ENCODE measurements around the gene SLC7A7.
"Not testable (repeated sequence)": the region's sequence is repeated elsewhere in the genome, so short reads cannot be mapped to it uniquely, and the experiment has no call there.

DNA sequence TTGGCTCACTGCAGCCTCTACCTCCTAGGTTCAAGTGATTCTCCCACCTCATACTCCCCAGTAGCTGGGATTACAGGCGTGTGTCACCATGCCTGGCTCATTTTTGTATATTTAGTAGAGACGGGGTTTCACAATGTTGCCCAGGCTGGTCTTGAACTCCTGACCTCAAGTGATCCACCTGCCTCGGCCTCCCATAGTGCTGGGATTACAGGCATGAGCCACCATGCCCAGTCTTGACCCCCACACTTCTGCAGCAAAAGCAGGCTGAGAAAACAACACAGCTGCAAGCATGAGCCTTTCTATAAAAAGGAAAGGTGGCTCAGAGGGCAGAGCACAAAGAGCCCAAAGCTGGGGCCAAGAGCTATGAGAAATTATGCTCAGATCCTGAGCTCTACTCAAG, 45.1 kb upstream of the SLC7A7 start:
- TF ChIP-seq, protein P1, sequence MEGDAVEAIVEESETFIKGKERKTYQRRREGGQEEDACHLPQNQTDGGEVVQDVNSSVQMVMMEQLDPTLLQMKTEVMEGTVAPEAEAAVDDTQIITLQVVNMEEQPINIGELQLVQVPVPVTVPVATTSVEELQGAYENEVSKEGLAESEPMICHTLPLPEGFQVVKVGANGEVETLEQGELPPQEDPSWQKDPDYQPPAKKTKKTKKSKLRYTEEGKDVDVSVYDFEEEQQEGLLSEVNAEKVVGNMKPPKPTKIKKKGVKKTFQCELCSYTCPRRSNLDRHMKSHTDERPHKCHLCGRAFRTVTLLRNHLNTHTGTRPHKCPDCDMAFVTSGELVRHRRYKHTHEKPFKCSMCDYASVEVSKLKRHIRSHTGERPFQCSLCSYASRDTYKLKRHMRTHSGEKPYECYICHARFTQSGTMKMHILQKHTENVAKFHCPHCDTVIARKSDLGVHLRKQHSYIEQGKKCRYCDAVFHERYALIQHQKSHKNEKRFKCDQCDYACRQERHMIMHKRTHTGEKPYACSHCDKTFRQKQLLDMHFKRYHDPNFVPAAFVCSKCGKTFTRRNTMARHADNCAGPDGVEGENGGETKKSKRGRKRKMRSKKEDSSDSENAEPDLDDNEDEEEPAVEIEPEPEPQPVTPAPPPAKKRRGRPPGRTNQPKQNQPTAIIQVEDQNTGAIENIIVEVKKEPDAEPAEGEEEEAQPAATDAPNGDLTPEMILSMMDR (tag by site-specific recombination; IDR thresholded peaks at IDR 0.05), result not testable (repeated sequence)
- TF ChIP-seq ZNF561 (tag by site-specific recombination; IDR thresholded peaks at IDR 0.05; ENCODE audit: borderline replicate concordance); GLI2 (tag by site-specific recombination; IDR thresholded peaks at IDR 0.05; ENCODE audit: borderline replicate concordance, low read depth); TRIM28 (IDR thresholded peaks at IDR 0.05; ENCODE audit: borderline replicate concordance, low read length); ZNF23 (tag by site-specific recombination; IDR thresholded peaks at IDR 0.05; ENCODE audit: borderline replicate concordance); ZNF596 (tag by site-specific recombination; IDR thresholded peaks at IDR 0.05); HOXC10 (CRISPR knock-in tag; IDR thresholded peaks at IDR 0.05); REST (tag by site-specific recombination; IDR thresholded peaks at IDR 0.05): not testable (repeated sequence)
- TF ChIP-seq, protein P2, sequence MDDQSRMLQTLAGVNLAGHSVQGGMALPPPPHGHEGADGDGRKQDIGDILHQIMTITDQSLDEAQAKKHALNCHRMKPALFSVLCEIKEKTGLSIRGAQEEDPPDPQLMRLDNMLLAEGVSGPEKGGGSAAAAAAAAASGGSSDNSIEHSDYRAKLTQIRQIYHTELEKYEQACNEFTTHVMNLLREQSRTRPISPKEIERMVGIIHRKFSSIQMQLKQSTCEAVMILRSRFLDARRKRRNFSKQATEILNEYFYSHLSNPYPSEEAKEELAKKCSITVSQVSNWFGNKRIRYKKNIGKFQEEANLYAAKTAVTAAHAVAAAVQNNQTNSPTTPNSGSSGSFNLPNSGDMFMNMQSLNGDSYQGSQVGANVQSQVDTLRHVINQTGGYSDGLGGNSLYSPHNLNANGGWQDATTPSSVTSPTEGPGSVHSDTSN (CRISPR knock-in tag; IDR thresholded peaks at IDR 0.05), result not testable (repeated sequence)
- TF ChIP-seq, protein P3, sequence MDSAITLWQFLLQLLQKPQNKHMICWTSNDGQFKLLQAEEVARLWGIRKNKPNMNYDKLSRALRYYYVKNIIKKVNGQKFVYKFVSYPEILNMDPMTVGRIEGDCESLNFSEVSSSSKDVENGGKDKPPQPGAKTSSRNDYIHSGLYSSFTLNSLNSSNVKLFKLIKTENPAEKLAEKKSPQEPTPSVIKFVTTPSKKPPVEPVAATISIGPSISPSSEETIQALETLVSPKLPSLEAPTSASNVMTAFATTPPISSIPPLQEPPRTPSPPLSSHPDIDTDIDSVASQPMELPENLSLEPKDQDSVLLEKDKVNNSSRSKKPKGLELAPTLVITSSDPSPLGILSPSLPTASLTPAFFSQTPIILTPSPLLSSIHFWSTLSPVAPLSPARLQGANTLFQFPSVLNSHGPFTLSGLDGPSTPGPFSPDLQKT (IDR thresholded peaks at IDR 0.05; ENCODE audit: borderline replicate concordance, low read depth, low read length), result not testable (repeated sequence)
